AG09309 (cell line): Measurements from ENCODE around the gene DENND1A.

Experiments used
- DNase-seq: peaks from one replicate; pipeline ENCODE4 v3.0.0-alpha.2; 2010; ENCODE audit warnings: low read depth
- H3K4me3 ChIP-seq: 2 replicates; pipeline ENCODE4 v1.5.1; 2011; ENCODE audit warnings: mild to moderate bottlenecking, low read depth, low read length, moderate library complexity; ENCODE audit not compliant: control insufficient read depth
- CTCF ChIP-seq: IDR thresholded peaks from 2 replicates; pipeline ENCODE4 v1.5.1; 2011; ENCODE audit warnings: mild to moderate bottlenecking, low read depth, low read length, inconsistent platforms; ENCODE audit not compliant: insufficient read depth, control insufficient read depth; ENCODE audit errors: missing control alignments

DENND1A gene

GRCh38 chr9:123967323-123967722 lies 37.4 kb upstream of the DENND1A start:
- no peak overlapping the region for H3K4me3 ChIP-seq
- TF ChIP-seq CTCF, result no peak

GRCh38 chr9:123965801-123966686 lies 36.1 kb upstream of the DENND1A start:
- TF ChIP-seq CTCF, result no peak
- DNase-seq, result no peak
- no peak overlapping the region for H3K4me3 ChIP-seq

More at GRCh38 chr9:123967323-123967722, 37.4 kb upstream of the DENND1A start:
- DNase-seq, result no peak

GRCh38 chr9:123964761-123965160 lies 34.8 kb upstream of the DENND1A start:
- no peak overlapping the region for H3K4me3 ChIP-seq
- DNase-seq, result no peak
- TF ChIP-seq CTCF, result no peak

- TF ChIP-seq CTCF, result no peak
- no peak for DNase-seq
- H3K4me3 ChIP-seq, result no peak overlapping the region
These were observed 31.0 kb upstream of the DENND1A start for GRCh38 chr9:123960965-123961364.

- no peak overlapping the region for H3K4me3 ChIP-seq
- no peak for TF ChIP-seq CTCF
- no peak for DNase-seq
These were observed 30.4 kb upstream of the DENND1A start for GRCh38 chr9:123960366-123960765.

GRCh38 chr9:123959787-123960186 lies 29.9 kb upstream of the DENND1A start:
- no peak overlapping the region for H3K4me3 ChIP-seq
- no peak for TF ChIP-seq CTCF
- DNase-seq, result no peak
